ENCODE data around the gene OMP. TPM values are rescaled to one million over a fixed set of nuclear protein-coding genes. Genes with fewer than 3 reads are reported as not detected.

OMP gene
- total RNA-seq, 1 donor from 2014 or later, result 9.6 TPM

GRCh38 chr11:77103319-77103718, 679 bp downstream of the OMP start:
- DNase-seq (ENCODE audit: low spot score), result no peak

DNA sequence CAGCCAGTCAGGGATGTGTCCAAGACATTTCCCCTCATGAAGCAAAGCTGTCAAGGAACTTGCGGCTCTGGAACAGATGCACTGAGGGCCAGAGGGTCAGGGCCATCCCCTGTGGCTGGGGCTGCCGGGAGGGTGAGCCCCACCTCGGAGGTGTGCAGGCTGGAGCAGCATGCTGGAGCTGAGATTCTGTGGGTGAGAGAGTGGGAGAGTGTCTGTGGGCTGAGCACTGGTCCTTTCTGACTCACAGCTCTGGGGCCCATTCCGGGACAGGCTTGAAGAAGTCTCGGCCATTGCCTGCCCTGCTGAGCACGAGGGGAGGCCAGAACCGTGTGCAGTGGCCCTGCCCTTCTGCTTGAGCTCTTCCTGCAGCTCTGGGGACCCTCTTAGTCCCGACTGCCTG, 2.1 kb downstream of the OMP start:
- DNase-seq (ENCODE audit: low spot score), result no peak

DNA sequence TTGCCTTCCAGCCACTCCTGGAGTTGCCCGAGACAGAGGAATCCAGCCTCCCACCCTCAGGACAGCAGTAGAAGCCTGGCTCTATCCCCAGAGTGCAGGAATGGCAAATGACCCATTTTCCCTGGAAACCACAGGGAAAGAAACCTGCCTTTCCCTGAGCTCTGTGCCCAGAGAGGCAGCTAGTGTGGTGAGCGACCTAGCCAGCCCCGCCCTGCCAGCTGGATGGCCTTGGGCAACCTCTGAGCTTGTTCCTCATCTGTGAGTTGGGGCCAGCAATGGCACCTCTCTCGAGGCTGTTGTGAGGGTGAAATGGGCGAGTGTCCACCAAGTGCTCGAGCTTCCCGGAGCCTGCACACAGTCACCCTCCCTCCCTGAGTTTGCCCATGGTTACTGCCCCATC, 3.7 kb downstream of the OMP start:
- no peak for DNase-seq (ENCODE audit: low spot score)

DNA sequence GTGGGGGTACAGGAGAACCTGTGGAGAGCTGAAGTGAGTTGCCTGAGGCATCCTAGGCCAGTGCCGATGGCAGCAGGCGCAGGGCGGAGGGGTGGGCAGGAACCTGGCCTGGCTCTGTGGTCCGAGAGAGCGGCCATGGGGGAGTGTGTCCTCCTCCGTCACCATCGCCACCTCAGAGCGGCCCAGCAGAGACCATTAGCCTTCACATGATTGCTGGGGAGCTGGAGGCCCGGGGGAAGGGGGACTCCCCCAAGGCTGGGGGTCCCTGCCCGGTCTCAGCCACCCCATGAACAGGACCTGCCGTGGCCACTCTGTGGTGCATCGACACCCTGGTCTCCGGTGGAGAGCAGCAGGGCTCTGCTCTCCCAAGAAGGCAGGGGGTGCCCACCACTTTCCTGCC, 4.1 kb downstream of the OMP start:
- DNase-seq (ENCODE audit: low spot score), result no peak

GRCh38 chr11:77107950-77108349, 5.3 kb downstream of the OMP start:
- peak; percentile 77 for DNase-seq (ENCODE audit: low spot score)

DNA sequence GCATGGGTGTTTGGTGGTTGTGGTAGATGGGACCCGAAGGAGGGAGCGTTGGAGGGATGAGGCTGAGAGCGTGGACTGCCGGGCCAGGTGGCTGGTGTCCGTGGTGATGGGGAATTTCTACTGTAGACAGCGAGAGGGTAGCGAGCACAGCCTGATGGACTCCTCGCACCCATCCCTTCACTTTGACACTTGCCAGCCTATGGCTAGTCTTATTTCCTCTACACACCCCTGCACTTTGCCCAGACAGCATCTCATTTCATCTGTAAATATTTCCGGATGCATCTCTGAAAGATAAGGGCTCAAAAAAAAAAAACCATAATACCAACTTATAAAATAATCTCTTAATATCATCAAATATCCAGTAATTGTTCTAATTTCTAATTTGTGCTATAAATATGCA, 5.8 kb downstream of the OMP start:
- no peak for DNase-seq (ENCODE audit: low spot score)

DNA sequence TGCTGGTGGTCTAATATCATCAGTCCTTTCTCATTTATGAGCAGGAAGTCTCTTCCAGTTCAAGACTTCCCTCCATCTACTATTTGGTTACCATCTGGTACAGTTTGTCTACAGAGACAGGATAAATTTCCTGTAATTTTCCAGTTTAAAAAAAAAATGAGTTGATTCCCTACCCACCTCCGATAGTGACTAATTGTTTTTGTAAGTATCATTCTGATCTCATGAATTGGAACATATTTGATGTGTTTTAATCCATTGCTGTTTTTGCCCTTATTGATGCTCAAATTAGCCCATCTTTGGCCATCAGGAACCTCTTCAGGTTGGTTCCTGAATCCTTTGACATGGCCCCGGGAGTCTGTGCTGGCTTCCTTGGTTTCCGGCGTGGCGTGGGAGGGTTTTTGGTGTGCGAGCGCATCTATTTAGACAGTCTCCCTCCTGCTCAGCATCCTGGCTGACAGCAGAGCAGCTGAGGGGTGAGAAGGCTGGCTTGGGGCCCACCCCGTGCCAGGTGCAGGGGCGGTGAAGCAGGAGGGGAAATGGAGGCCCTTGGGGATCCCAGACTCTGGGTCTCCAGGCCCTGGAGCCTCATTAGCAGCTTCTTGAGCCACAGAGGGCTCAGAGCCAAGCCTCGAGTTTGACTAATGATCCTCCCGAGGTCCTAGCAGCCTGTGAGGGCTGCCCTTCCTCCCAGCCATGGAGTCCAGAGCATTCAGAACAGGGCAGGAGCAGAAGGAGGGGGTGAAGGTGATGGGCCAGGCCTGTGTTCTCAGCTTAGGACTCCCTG, 6.8 kb downstream of the OMP start:
- DNase-seq (ENCODE audit: low spot score), result no peak

DNA sequence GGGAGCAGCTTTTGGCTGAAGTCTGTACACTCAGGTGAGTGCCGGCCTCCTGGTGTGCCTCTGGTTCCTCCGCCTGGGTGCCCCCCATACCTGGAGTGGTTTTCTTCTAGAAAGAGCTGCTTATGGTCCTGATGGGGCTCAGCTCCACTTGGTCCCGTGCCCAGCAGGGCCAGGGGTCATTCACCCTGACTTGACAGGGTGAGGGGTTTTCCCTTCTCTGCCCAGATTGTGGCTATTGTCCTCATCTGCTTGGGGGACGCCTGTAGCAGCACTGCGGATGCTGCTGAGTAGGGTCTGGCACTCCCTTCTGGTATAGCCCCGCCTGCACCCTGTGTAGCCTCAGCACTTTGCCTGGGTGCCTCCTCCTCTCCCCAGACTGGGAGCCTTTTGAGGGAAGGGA, 8.2 kb downstream of the OMP start:
- no peak for DNase-seq (ENCODE audit: low spot score)

DNA sequence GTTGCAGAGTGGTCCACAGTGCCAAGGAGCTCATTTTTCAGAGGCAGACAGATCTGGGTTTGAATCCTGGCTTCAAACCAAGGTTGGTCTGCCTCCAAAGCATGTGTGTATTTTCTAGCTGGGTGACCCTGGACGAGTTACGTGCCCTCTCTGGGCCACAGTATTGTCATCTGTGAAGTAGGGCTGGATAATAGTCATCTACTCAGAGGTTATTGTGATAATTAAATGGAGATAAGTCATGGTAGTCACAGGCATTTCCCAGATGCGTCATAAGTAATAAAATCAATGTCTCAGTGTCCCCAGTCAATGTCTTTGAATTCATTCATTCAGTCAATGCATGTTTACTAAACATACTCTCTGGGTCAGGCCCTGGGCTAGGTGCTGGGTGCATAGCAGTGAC, 8.6 kb downstream of the OMP start:
- no peak for DNase-seq (ENCODE audit: low spot score)

DNA sequence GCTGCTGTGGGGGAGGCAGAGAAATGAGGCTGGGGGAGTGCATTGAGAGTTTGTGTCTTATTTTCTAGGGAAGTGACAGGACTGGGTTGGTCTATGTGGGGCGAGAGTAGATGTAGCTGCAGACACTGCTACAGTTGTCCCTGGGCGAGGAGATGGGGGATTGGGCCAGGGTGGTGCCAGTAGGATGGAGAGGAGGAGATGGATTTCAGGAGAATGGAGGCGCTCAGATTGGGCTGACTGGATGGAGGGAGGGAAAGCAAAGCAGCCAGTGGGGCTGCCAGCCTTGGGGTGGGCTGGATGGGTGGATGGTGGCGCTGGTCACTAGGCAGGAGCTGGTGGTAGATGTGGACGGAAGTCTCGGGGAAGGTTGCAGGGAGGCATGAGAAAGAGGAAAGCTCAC, 9.3 kb downstream of the OMP start:
- DNase-seq (ENCODE audit: low spot score), result no peak

DNA sequence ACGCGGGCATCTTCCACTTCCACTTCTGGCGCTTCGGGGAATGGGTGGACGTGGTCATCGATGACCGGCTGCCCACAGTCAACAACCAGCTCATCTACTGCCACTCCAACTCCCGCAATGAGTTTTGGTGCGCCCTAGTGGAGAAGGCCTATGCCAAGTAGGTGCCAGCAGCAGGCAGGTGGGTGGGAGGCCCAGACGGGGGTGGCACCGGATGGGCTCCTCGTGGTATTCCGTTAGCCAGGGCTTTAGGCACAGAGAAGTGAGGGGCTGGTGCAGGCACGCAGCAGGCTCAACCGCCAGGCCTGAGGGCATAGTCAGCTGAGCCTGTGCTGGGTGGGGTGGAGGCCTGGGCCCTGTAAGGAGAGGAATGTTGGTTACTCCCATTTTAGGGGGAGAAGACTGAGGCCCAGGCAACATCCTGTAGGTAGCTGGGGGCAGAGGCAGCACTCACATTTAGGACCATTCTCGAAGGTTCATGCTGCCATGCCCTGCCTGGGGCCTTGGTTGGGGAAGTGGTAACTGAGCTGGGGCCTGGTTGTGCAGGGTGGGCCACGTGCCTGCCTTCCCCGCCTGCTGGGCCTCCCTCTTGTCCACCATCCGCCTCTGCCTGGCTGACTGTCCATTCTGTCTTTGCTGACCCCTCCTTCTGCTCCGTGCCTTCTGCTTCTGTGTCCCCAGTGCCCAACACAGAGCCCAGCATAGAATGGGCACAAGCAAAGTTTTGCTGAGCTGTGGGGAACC, 10.2 kb downstream of the OMP start:
- DNase-seq (ENCODE audit: low spot score), result no peak

GRCh38 chr11:77113382-77114088, 10.9 kb downstream of the OMP start:
- DNase-seq (ENCODE audit: low spot score), result no peak

DNA sequence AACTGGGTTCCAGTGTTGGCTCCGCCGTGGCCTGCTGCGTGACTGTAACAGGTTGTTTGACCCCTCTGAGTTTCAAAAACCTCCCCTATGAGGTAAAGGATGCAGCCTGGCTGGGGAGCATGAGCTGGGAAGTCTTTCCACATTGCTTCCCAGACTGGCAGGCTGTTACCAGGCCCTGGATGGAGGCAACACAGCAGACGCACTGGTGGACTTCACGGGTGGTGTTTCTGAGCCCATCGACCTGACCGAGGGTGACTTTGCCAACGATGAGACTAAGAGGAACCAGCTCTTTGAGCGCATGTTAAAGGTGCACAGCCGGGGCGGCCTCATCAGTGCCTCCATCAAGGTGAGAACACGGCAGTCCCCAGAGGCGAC, 11.4 kb downstream of the OMP start:
- no peak for DNase-seq (ENCODE audit: low spot score)

- no peak for DNase-seq (ENCODE audit: low spot score)
Observed at GRCh38 chr11:77115181-77115611, 12.6 kb downstream of the OMP start.

DNA sequence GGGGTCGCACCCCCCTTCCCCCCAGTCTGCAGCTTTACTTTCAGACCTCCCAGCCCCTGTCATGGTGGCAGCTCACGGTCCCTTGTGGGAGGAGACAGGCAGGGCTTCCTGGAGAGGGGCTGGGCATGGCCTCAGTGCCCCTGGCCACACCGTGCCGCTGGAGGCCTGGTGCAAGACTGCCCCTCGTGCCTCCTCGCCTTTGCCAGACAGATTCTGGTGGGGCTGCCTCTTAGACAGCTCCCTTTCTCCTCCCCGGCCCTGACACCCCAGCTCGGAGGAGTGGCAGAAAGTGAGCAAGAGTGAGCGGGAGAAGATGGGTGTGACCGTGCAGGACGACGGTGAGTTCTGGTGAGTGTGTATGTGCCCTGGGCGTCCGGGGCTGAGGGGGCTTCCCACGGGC, 13.3 kb downstream of the OMP start:
- no peak for DNase-seq (ENCODE audit: low spot score)

- no peak for DNase-seq (ENCODE audit: low spot score)
Observed at GRCh38 chr11:77117492-77117891, 14.9 kb downstream of the OMP start.

DNA sequence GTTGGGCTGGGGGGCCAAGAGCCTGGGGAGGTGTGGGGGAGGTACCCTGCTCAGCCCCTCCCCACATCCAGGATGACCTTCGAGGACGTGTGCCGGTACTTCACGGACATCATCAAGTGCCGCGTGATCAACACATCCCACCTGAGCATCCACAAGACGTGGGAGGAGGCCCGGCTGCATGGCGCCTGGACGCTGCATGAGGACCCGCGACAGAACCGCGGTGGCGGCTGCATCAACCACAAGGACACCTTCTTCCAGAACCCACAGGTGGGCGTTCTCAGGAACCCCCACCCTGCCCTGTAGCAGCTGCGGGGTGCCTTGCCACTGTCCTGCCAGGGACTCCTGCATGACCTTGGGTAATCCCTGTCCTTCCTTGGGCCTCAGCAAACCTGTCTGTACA, 15.4 kb downstream of the OMP start:
- DNase-seq (ENCODE audit: low spot score), result no peak

DNA sequence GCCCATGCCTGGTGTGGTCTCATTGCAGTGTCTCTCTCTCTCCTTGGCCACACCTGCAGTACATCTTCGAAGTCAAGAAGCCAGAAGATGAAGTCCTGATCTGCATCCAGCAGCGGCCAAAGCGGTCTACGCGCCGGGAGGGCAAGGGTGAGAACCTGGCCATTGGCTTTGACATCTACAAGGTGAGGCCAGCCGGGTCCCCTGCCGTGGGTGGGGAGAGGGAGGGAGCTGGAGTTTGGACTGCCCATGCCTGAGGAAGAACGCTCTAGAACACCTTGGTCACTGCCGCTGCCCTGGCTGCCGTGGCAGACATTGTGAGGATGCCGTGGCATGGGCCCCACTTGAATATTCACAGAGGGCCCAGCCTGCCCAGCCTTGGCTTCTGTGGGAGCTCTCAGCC, 16.3 kb downstream of the OMP start:
- DNase-seq (ENCODE audit: low spot score), result no peak

- no peak for DNase-seq (ENCODE audit: low spot score)
Observed at GRCh38 chr11:77119531-77119936, 16.9 kb downstream of the OMP start.

GRCh38 chr11:77120571-77120970, 17.9 kb downstream of the OMP start:
- no peak for DNase-seq (ENCODE audit: low spot score)

DNA sequence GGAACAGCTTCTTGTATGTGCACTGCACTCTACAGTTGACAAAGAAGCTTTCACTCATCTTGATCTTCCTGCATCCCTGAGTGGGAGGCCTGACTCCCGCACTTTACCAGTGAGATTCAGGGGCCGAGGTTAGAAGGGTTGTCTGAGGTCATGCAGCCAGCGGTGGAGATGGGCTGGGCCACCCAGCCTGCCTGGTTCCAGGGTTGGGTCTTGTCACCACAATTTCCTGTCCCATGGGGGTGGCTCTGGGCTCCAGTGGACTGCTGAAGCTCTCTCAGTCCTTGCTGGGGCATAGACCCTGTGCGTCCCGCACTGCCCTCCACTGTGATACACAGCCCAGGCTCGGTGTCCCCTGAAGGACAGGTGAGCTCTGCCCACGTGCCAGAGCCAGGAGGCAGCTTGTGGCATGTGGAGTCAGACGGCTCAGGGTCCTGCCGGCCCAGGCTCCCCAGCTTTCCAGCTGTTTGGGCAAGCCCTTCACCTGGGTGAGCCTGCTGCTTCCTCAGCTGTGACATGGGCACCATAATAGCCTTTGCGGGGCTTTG, 18.5 kb downstream of the OMP start:
- DNase-seq (ENCODE audit: low spot score), result no peak

DNA sequence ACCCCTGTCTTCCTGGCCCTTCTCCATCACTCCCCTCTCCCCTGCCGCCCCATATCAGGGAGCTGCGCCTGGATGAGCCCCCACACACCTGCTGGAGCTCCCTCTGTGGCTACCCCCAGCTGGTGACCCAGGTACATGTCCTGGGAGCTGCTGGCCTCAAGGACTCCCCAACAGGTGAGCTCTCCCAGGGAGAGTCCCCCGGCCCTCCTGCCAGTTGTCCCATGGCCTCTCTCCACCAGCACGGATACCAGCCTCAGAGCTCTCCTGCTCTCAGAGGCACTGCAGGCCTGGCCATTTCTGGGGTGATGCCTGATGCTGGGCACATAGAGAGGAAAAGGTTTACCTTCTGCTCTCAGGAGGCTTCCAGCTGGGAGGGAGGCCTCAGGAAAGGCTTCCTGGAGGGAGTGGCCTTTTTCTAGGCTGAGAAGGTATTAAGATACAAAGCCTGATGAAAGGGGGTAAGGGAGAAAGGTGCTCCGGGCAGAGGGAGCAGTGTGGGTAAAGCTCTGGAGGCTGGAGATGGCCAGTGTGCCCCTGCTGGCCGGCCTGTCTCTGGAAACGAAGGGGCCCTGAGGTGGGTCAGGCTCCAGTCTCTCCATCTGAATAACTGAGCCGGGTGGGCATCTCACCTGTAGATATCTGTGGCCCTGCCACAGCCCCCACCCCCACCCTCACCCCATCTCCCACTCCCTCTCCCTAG, 19.4 kb downstream of the OMP start:
- no peak for DNase-seq (ENCODE audit: low spot score)

Data from ureter (tissue), 1 donor.